HCT116 (cell line): Measurements from ENCODE around the gene NEO1. TPM values are rescaled to one million over a fixed set of nuclear protein-coding genes. Genes with fewer than 3 reads are reported as not detected.

Experiments
- ATAC-seq: fragments of 200-7000 bp; cut with Tn5 transposase; 2 replicates; pipeline ENCODE4 v1.9.1; 2020; ENCODE audit warnings: mild to moderate bottlenecking, moderate library complexity
- BruUV-seq: library from RNA; stranded (reverse); fragments of 400-500 nt; replicated peaks from 2 replicates; lab custom pipeline; 2021; lab: Mats Ljungman, UMichigan
- CTCF ChIA-PET: fragments of 300-600 bp; sonication (Branson Sonifier 250); formaldehyde crosslinking; loops from one replicate; lab custom pipeline; 2021; ENCODE audit warnings: antibody characterized with exemption; lab: Charles Lee
- POLR2A ChIA-PET: fragments of 300-600, 350-600 bp; sonication (Branson Sonifier 250); formaldehyde crosslinking; loops from one replicate; lab custom pipeline; 2021; ENCODE audit warnings: antibody characterized with exemption; lab: Charles Lee
- RAD21 ChIA-PET, 2 experiments: fragments of 300-600 bp; sonication (Branson Sonifier 250); formaldehyde crosslinking; loops; one replicate each; lab custom pipeline; 2023; ENCODE audit warnings: low total read pairs in 2 of 2; ENCODE audit not compliant: uncharacterized antibody in 2 of 2, unreplicated experiment in 2 of 2, low non-redundant PET in 1 of 2; lab: Charles Lee
- DNase-seq: peaks from one replicate; pipeline ENCODE4 v3.0.0-alpha.2; 2010; ENCODE audit warnings: low read depth, low spot score
- H2AFZ ChIP-seq: fragments of 200-600 bp; shearing (Covaris generic), sonication (generic); 2 replicates; pipeline ENCODE4 v1.6.1; 2017; ENCODE audit warnings: low read depth, mixed run types, mixed read lengths, antibody characterized with exemption, low read length; ENCODE audit not compliant: poor library complexity, severe bottlenecking
- H3K27ac ChIP-seq: 2 replicates; pipeline ENCODE4 v1.5.1; 2012; ENCODE audit warnings: low read depth, low read length
- H3K27me3 ChIP-seq: fragments of 200-600 bp; sonication (generic); 2 replicates; pipeline ENCODE4 v1.6.1; 2016; ENCODE audit warnings: mixed run types, low read length, mixed read lengths; ENCODE audit not compliant: insufficient read depth
- H3K36me3 ChIP-seq, 2 experiments: fragments of 200-500 bp in 1 of 2; fragments of 200-600 bp in 1 of 2; sonication (Bioruptor generic) in 1 of 2; sonication (generic) in 1 of 2; 2 replicates each; pipeline versions ENCODE4 v1.5.1 to v1.6.1; 2014 to 2016; ENCODE audit warnings: low read length in 2 of 2, inconsistent platforms in 1 of 2, mixed read lengths in 1 of 2, mixed run types in 1 of 2; ENCODE audit not compliant: insufficient read depth in 2 of 2, control insufficient read depth in 1 of 2
- H3K4me1 ChIP-seq, 2 experiments: fragments of 200-600 bp in 1 of 2; sonication (generic) in 1 of 2; 2 replicates each; pipeline versions ENCODE4 v1.5.1 to v1.6.1; 2012 to 2017; ENCODE audit warnings: low read length in 2 of 2, inconsistent platforms in 1 of 2, mild to moderate bottlenecking in 1 of 2, mixed read lengths in 1 of 2, mixed run types in 1 of 2, moderate library complexity in 1 of 2; ENCODE audit not compliant: insufficient read depth in 2 of 2, control insufficient read depth in 1 of 2
- H3K4me2 ChIP-seq: fragments of 200-600 bp; sonication (generic); 2 replicates; pipeline ENCODE4 v1.6.1; 2017; ENCODE audit warnings: mixed run types, low read length, mixed read lengths
- H3K4me3 ChIP-seq, 2 experiments: fragments of 200-600 bp in 1 of 2; sonication (generic) in 1 of 2; replicated peaks in 1 of 2; 2 replicates each; pipeline ENCODE4 v1.5.1; 2011 to 2016; ENCODE audit warnings: low read length in 2 of 2, control low read depth in 1 of 2, low read depth in 1 of 2, mild to moderate bottlenecking in 1 of 2, mixed read lengths in 1 of 2, mixed run types in 1 of 2
- H3K79me2 ChIP-seq: fragments of 200-600 bp; sonication (generic); 2 replicates; pipeline ENCODE4 v1.6.1; 2017; ENCODE audit warnings: mild to moderate bottlenecking, mixed run types, low read length, moderate library complexity, mixed read lengths; ENCODE audit not compliant: insufficient read depth
- H3K9ac ChIP-seq: fragments of 200-600 bp; sonication (generic); 2 replicates; pipeline ENCODE4 v1.6.1; 2016; ENCODE audit warnings: low read length, mixed read lengths
- H3K9me2 ChIP-seq: fragments of 200-600 bp; sonication (generic), shearing (Covaris generic); 2 replicates; pipeline ENCODE4 v1.6.1; 2017; ENCODE audit warnings: mixed run types, mild to moderate bottlenecking, moderate library complexity; ENCODE audit not compliant: insufficient read depth
- H3K9me3 ChIP-seq, 2 experiments: fragments of 200-500 bp in 1 of 2; fragments of 200-600 bp in 1 of 2; sonication (Bioruptor generic) in 1 of 2; sonication (generic) in 1 of 2; 2 replicates each; pipeline ENCODE4 v1.6.1; 2014 to 2017; ENCODE audit warnings: low read length in 2 of 2, mixed read lengths in 2 of 2, inconsistent platforms in 1 of 2, low read depth in 1 of 2, mild to moderate bottlenecking in 1 of 2, mixed run types in 1 of 2, moderate library complexity in 1 of 2; ENCODE audit not compliant: control insufficient read depth in 1 of 2, insufficient read depth in 1 of 2
- H4K20me1 ChIP-seq: fragments of 200-600 bp; sonication (generic), shearing (Covaris generic); 2 replicates; pipeline ENCODE4 v1.6.1; 2017; ENCODE audit warnings: mixed run types, mild to moderate bottlenecking, moderate library complexity; ENCODE audit not compliant: insufficient read depth
- CTCF ChIP-seq, 3 experiments: fragments of 200-600 bp in 1 of 3; sonication (generic) in 1 of 3; IDR thresholded peaks in 2 of 3; conservative IDR thresholded peaks in 1 of 3; 2 replicates each; pipeline ENCODE4 v1.5.1; 2012 to 2017; ENCODE audit warnings: low read depth in 2 of 3, low read length in 2 of 3, antibody characterized with exemption in 1 of 3, borderline replicate concordance in 1 of 3, control low read depth in 1 of 3, mild to moderate bottlenecking in 1 of 3, mixed read lengths in 1 of 3, mixed run types in 1 of 3, moderate library complexity in 1 of 3; ENCODE audit not compliant: insufficient read depth in 1 of 3
- EGR1 ChIP-seq: IDR thresholded peaks from 2 replicates; pipeline ENCODE4 v1.6.1; 2012; ENCODE audit warnings: low read depth
- MAX ChIP-seq: IDR thresholded peaks from 2 replicates; pipeline ENCODE4 v1.6.1; 2012
- POLR2A ChIP-seq: IDR thresholded peaks from 2 replicates; pipeline ENCODE4 v1.7.0; 2011; ENCODE audit warnings: borderline replicate concordance; ENCODE audit not compliant: insufficient read depth, insufficient read length; ENCODE audit errors: extremely low read depth
- RAD21 ChIP-seq: IDR thresholded peaks from 2 replicates; pipeline ENCODE4 v1.6.1; 2012; ENCODE audit warnings: low read depth, mild to moderate bottlenecking
- SP1 ChIP-seq: IDR thresholded peaks from 2 replicates; pipeline ENCODE4 v1.6.1; 2012; ENCODE audit warnings: low read depth
- intact Hi-C: fragments of 100-400 bp; cut with micrococcal nuclease; formaldehyde crosslinking; loops from 2 replicates; pipeline ENCODE4 v1.10.0; 2022
- total RNA-seq: library from RNA; stranded (reverse); gene quantifications from one replicate; pipeline ENCODE4 v1.2.1, GENCODE V29; 2021; ENCODE audit not compliant: unreplicated experiment

NEO1 gene
- total RNA-seq, 1 experiment from 2014 or later: 30.0 TPM

- no peak for TF ChIP-seq EGR1
- no peak for TF ChIP-seq POLR2A
- no peak for TF ChIP-seq SP1
Measured at GRCh38 chr15:73264881-73265280, 212.6 kb downstream of the NEO1 start (continued).

GRCh38 chr15:73265536-73266153 is 213.4 kb downstream of the NEO1 start:
- no TSS peak for BruUV-seq
- no peaks in the 10 kb centered on the region for H4K20me1 ChIP-seq
- H3K9me2 ChIP-seq: no peaks in the 10 kb centered on the region
- ChIA-PET RAD21 (no interaction called here), CTCF (interaction anchor here (0.6 to 3.8 kb wide), 21 partner anchors 8 to 666 kb away, joined by 3 to 31 read pairs (median 4); no protein-coding TSS in a partner anchor), POLR2A (no interaction called here)
- H3K36me3 ChIP-seq: no peaks in the 10 kb centered on the region
- no peak overlapping the region for H3K9ac ChIP-seq
- ATAC-seq (peak; percentile 91), DNase-seq (peak; percentile 42)
- intact Hi-C loops: loop anchor here (5.0 kb wide), 1 partner anchor 543 kb away; no protein-coding TSS in a partner anchor
- H3K27me3 ChIP-seq: no peaks in the 10 kb centered on the region
- no peak overlapping the region for H3K4me2 ChIP-seq
- peak; percentile 41 for TF ChIP-seq RAD21
- peak; percentile 39; the same call in 1 of the 2 replicates for TF ChIP-seq MAX
- TF ChIP-seq EGR1: no peak
- peak; percentile 48 to 94 (median 84); a peak in 5 of 6 replicates for TF ChIP-seq CTCF (IDR thresholded peaks at IDR 0.05 in 2 of 3, conservative IDR thresholded peaks at IDR 0.05 in 1 of 3; ENCODE audit: borderline replicate concordance in 1 of 3, insufficient read depth in 1 of 3, low read depth in 2 of 3, low read length in 2 of 3)
- no peaks in the 10 kb centered on the region for H3K9me3 ChIP-seq
- no peak overlapping the region for H3K27ac ChIP-seq
- H3K4me1 ChIP-seq: no peaks in the 10 kb centered on the region
- no peak overlapping the region for H2AFZ ChIP-seq
- no peaks in the 10 kb centered on the region for H3K79me2 ChIP-seq
- H3K4me3 ChIP-seq: no peak overlapping the region
